ENCODE measurements around the gene SPATA12. TPM values are rescaled to one million over a fixed set of nuclear protein-coding genes. Genes with fewer than 3 reads are reported as not detected.
A peak's percentile ranks its signal among the peaks of the same experiment; 100 is the strongest.

Gene SPATA12
- total and polyA plus RNA-seq, 4 donors = not detected

DNA sequence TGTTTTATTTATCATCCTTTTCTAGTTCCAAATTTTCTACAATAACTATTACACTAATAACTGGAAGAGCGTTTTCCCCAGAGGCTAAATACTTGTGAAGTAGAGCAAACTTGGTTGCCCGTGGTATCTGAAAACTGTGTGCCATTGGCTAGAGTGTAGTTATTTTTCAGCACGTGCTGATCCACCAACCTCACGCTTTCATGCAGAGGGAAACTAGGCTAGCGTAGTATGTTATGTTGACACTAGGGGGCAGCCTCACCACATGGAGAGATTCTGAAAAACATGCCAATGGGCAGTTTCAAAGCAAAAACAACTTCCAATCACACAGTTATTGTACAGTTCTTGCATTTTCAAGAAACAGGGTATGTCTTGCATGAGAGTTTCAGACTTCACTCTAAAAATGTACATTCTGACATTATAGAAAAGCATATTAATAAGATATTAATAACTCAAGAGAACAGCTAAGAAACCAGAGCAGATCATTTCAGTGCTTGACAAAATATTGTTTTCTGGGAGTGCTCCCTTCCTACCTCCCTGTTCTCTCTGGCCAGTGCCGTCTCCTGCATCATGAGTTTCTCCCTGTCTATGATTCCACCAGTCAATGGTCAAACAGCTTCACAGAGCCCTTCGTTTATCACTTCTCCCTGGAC is 39.7 kb downstream of the SPATA12 start:
- Histone ChIP-seq H3K9ac (ENCODE audit: low read depth in 1 of 2, low read length in 2 of 2) (no peak overlapping the region), H3K4me1 (ENCODE audit: control insufficient read depth in 4 of 4, insufficient read depth in 4 of 4, low read length in 3 of 4) (no peaks in the 10 kb centered on the region), H3K27me3 (ENCODE audit: control insufficient read depth in 4 of 4, insufficient read depth in 4 of 4, low read length in 3 of 4) (no peaks in the 10 kb centered on the region), H3K9me3 (ENCODE audit: control insufficient read depth in 4 of 4, low read length in 3 of 4) (no peaks in the 10 kb centered on the region), H3K36me3 (ENCODE audit: control insufficient read depth in 4 of 4, insufficient read depth in 3 of 4, low read depth in 1 of 4, low read length in 3 of 4) (no peaks in the 10 kb centered on the region), H3K27ac (ENCODE audit: low read depth in 1 of 2, low read length in 2 of 2) (no peak overlapping the region), H3K4me3 (ENCODE audit: low read depth in 1 of 3, low read length in 3 of 3) (no peak overlapping the region)
- WGBS = 14% methylated on average over 7 of the region's 7 CpGs
- DNase-seq (ENCODE audit: low spot score) = peak; percentile 61
- TF ChIP-seq HNF4G (IDR thresholded peaks at IDR 0.05) = no peak
- TF ChIP-seq, protein P1, sequence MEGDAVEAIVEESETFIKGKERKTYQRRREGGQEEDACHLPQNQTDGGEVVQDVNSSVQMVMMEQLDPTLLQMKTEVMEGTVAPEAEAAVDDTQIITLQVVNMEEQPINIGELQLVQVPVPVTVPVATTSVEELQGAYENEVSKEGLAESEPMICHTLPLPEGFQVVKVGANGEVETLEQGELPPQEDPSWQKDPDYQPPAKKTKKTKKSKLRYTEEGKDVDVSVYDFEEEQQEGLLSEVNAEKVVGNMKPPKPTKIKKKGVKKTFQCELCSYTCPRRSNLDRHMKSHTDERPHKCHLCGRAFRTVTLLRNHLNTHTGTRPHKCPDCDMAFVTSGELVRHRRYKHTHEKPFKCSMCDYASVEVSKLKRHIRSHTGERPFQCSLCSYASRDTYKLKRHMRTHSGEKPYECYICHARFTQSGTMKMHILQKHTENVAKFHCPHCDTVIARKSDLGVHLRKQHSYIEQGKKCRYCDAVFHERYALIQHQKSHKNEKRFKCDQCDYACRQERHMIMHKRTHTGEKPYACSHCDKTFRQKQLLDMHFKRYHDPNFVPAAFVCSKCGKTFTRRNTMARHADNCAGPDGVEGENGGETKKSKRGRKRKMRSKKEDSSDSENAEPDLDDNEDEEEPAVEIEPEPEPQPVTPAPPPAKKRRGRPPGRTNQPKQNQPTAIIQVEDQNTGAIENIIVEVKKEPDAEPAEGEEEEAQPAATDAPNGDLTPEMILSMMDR (IDR thresholded peaks at IDR 0.05; ENCODE audit: low read depth, low read length, missing input control) = peak; percentile 88
- TF ChIP-seq, protein P2, sequence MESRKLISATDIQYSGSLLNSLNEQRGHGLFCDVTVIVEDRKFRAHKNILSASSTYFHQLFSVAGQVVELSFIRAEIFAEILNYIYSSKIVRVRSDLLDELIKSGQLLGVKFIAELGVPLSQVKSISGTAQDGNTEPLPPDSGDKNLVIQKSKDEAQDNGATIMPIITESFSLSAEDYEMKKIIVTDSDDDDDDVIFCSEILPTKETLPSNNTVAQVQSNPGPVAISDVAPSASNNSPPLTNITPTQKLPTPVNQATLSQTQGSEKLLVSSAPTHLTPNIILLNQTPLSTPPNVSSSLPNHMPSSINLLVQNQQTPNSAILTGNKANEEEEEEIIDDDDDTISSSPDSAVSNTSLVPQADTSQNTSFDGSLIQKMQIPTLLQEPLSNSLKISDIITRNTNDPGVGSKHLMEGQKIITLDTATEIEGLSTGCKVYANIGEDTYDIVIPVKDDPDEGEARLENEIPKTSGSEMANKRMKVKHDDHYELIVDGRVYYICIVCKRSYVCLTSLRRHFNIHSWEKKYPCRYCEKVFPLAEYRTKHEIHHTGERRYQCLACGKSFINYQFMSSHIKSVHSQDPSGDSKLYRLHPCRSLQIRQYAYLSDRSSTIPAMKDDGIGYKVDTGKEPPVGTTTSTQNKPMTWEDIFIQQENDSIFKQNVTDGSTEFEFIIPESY (IDR thresholded peaks at IDR 0.05) = no peak
- no peak for TF ChIP-seq FOXA1 (IDR thresholded peaks at IDR 0.05)
- TF ChIP-seq YY1 (IDR thresholded peaks at IDR 0.05) = peak; percentile 11
- TF ChIP-seq FOXA2 (IDR thresholded peaks at IDR 0.05) = no peak
- TF ChIP-seq TAF1 (conservative IDR thresholded peaks at IDR 0.05) = no peak
- TF ChIP-seq RXRA (IDR thresholded peaks at IDR 0.05) = no peak
- no peak for TF ChIP-seq EGR1 (IDR thresholded peaks at IDR 0.05; ENCODE audit: low read depth in 2 of 2)
- TF ChIP-seq, protein P3, sequence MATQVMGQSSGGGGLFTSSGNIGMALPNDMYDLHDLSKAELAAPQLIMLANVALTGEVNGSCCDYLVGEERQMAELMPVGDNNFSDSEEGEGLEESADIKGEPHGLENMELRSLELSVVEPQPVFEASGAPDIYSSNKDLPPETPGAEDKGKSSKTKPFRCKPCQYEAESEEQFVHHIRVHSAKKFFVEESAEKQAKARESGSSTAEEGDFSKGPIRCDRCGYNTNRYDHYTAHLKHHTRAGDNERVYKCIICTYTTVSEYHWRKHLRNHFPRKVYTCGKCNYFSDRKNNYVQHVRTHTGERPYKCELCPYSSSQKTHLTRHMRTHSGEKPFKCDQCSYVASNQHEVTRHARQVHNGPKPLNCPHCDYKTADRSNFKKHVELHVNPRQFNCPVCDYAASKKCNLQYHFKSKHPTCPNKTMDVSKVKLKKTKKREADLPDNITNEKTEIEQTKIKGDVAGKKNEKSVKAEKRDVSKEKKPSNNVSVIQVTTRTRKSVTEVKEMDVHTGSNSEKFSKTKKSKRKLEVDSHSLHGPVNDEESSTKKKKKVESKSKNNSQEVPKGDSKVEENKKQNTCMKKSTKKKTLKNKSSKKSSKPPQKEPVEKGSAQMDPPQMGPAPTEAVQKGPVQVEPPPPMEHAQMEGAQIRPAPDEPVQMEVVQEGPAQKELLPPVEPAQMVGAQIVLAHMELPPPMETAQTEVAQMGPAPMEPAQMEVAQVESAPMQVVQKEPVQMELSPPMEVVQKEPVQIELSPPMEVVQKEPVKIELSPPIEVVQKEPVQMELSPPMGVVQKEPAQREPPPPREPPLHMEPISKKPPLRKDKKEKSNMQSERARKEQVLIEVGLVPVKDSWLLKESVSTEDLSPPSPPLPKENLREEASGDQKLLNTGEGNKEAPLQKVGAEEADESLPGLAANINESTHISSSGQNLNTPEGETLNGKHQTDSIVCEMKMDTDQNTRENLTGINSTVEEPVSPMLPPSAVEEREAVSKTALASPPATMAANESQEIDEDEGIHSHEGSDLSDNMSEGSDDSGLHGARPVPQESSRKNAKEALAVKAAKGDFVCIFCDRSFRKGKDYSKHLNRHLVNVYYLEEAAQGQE (IDR thresholded peaks at IDR 0.05) = no peak
- TF ChIP-seq JUND (IDR thresholded peaks at IDR 0.05) = no peak
- no peak for TF ChIP-seq NR2F2 (IDR thresholded peaks at IDR 0.05)
- TF ChIP-seq RAD21 (IDR thresholded peaks at IDR 0.05) = peak; percentile 92 to 97
- TF ChIP-seq, protein P4, sequence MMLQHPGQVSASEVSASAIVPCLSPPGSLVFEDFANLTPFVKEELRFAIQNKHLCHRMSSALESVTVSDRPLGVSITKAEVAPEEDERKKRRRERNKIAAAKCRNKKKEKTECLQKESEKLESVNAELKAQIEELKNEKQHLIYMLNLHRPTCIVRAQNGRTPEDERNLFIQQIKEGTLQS (IDR thresholded peaks at IDR 0.05) = no peak
- no peak for TF ChIP-seq GABPA (IDR thresholded peaks at IDR 0.05 in 1 of 2, conservative IDR thresholded peaks at IDR 0.05 in 1 of 2)
- no peak for TF ChIP-seq HNF4A (conservative IDR thresholded peaks at IDR 0.05)
- no peak for TF ChIP-seq SP1 (IDR thresholded peaks at IDR 0.05)
- TF ChIP-seq, protein P5, sequence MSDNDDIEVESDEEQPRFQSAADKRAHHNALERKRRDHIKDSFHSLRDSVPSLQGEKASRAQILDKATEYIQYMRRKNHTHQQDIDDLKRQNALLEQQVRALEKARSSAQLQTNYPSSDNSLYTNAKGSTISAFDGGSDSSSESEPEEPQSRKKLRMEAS (IDR thresholded peaks at IDR 0.05) = peak; percentile 45

All from liver (tissue), 9 donors.